GM23338 (cell line): ENCODE results near the gene NKAIN2. TPM values are rescaled to one million over a fixed set of nuclear protein-coding genes. Genes with fewer than 3 reads are reported as not detected.

Experiments used
- ATAC-seq: fragments of 200-7000 bp; cut with Tn5 transposase; 3 replicates; pipeline ENCODE4 v1.9.1; 2020
- DNase-seq: peaks from one replicate; pipeline ENCODE4 v3.0.0-alpha.2; 2015; ENCODE audit warnings: low spot score
- H2AFZ ChIP-seq: fragments of 200-600 bp; sonication (generic); 2 replicates; pipeline ENCODE4 v1.8.0; 2016; ENCODE audit warnings: antibody characterized with exemption, mild to moderate bottlenecking, moderate library complexity
- H3F3A ChIP-seq: fragments of 200-600 bp; sonication (generic); replicated peaks from 2 replicates; pipeline ENCODE4 v1.8.0; 2017; ENCODE audit warnings: antibody characterized with exemption, mixed run types, low read depth
- H3K27ac ChIP-seq: fragments of 200-600 bp; sonication (generic); 2 replicates; pipeline ENCODE4 v1.6.1; 2016; ENCODE audit warnings: low read depth
- H3K27me3 ChIP-seq: fragments of 200-600 bp; sonication (generic); 2 replicates; pipeline ENCODE4 v1.8.0; 2016; ENCODE audit warnings: mild to moderate bottlenecking, mixed run types, moderate library complexity; ENCODE audit not compliant: insufficient read depth
- H3K36me3 ChIP-seq: fragments of 200-600 bp; sonication (generic); 2 replicates; pipeline ENCODE4 v1.8.0; 2016; ENCODE audit warnings: mild to moderate bottlenecking; ENCODE audit not compliant: insufficient read depth
- H3K4me1 ChIP-seq: fragments of 200-600 bp; sonication (generic); 2 replicates; pipeline ENCODE4 v1.8.0; 2016; ENCODE audit warnings: mild to moderate bottlenecking, moderate library complexity; ENCODE audit not compliant: insufficient read depth
- H3K4me2 ChIP-seq: fragments of 200-600 bp; sonication (generic); 2 replicates; pipeline ENCODE4 v1.7.1; 2017; ENCODE audit warnings: mixed run types
- H3K4me3 ChIP-seq: fragments of 200-600 bp; sonication (generic); 2 replicates; pipeline ENCODE4 v1.6.1; 2016; ENCODE audit warnings: mixed run types
- H3K79me2 ChIP-seq: fragments of 200-600 bp; sonication (generic); replicated peaks from 2 replicates; pipeline ENCODE4 v1.8.0; 2017; ENCODE audit warnings: mild to moderate bottlenecking; ENCODE audit not compliant: insufficient read depth
- H3K9me2 ChIP-seq: fragments of 200-600 bp; sonication (generic); 2 replicates; pipeline ENCODE4 v1.8.0; 2017; ENCODE audit not compliant: insufficient read depth
- H4K20me1 ChIP-seq: fragments of 200-600 bp; sonication (generic); replicated peaks from 2 replicates; pipeline ENCODE4 v1.8.0; 2017; ENCODE audit warnings: mild to moderate bottlenecking; ENCODE audit not compliant: insufficient read depth
- H3K27ac Mint-ChIP-seq: 2 replicates; pipeline ENCODE4 v1.8.0; 2020; ENCODE audit warnings: inconsistent platforms, mild to moderate bottlenecking, moderate library complexity, mixed read lengths
- H3K27me3 Mint-ChIP-seq: 3 replicates; pipeline ENCODE4 v1.8.0; 2022; ENCODE audit warnings: low read depth, mild to moderate bottlenecking, moderate library complexity, mixed read lengths, inconsistent platforms; ENCODE audit not compliant: insufficient read depth, poor library complexity
- H3K36me3 Mint-ChIP-seq: 3 replicates; pipeline ENCODE4 v1.8.0; 2021; ENCODE audit warnings: low read depth, mild to moderate bottlenecking, inconsistent platforms, moderate library complexity, mixed read lengths
- H3K4me1 Mint-ChIP-seq: 3 replicates; pipeline ENCODE4 v1.8.0; 2020; ENCODE audit warnings: mild to moderate bottlenecking, inconsistent platforms, mixed read lengths
- H3K4me3 Mint-ChIP-seq: 3 replicates; pipeline ENCODE4 v1.8.0; 2021; ENCODE audit warnings: moderate library complexity, mild to moderate bottlenecking, inconsistent platforms, mixed read lengths
- H3K9me3 Mint-ChIP-seq: 3 replicates; pipeline ENCODE4 v1.8.0; 2020; ENCODE audit warnings: moderate library complexity, mild to moderate bottlenecking, inconsistent platforms, mixed read lengths
- CREB1 ChIP-seq: fragments of 250-450 bp; sonication (Bioruptor Pico); IDR thresholded peaks from 2 replicates; pipeline ENCODE4 v1.5.0; 2020; ENCODE audit warnings: low read depth, mild to moderate bottlenecking, moderate library complexity
- CTCF ChIP-seq, 2 experiments: fragments of 200-600 bp in 1 of 2; sonication (generic) in 1 of 2; conservative IDR thresholded peaks; 2 replicates each; pipeline versions ENCODE4 v1.5.1 to v1.6.1; 2016 to 2017; ENCODE audit warnings: antibody characterized with exemption in 2 of 2, low read depth in 2 of 2, mild to moderate bottlenecking in 2 of 2, moderate library complexity in 1 of 2
- EZH2phosphoT487 ChIP-seq: fragments of 200-600 bp; sonication (generic); IDR thresholded peaks from one replicate; pipeline ENCODE4 v1.8.1; 2018; ENCODE audit warnings: antibody characterized with exemption; ENCODE audit not compliant: unreplicated experiment
- NANOG ChIP-seq: IDR thresholded peaks from 2 replicates; pipeline ENCODE4 v1.6.1; 2016; ENCODE audit warnings: antibody characterized with exemption, borderline replicate concordance
- POLR2AphosphoS5 ChIP-seq: IDR thresholded peaks from 2 replicates; pipeline ENCODE4 v1.6.1; 2016; ENCODE audit warnings: antibody characterized with exemption, low read depth
- REST ChIP-seq: IDR thresholded peaks from one replicate; pipeline ENCODE4 v1.6.1; 2018; ENCODE audit warnings: antibody characterized with exemption; ENCODE audit not compliant: unreplicated experiment
- STAT1 ChIP-seq: IDR thresholded peaks from one replicate; pipeline ENCODE4 v1.6.1; 2016; ENCODE audit warnings: antibody characterized with exemption; ENCODE audit not compliant: unreplicated experiment
- ZNF462 ChIP-seq: fragments of 250-450 bp; sonication (Bioruptor Pico); IDR thresholded peaks from 2 replicates; pipeline ENCODE4 v1.5.0; 2020; ENCODE audit warnings: mild to moderate bottlenecking, moderate library complexity
- polyA plus RNA-seq: library from polyadenylated mRNA; unstranded; fragments of >200 nt; fragmentation: Nextera tagmentation; extraction: Ambion mirVana; gene quantifications from 2 replicates; pipeline ENCODE4 v1.2.1, GENCODE V29; 2016
- total RNA-seq: library from RNA; depleted of rRNA; stranded (reverse); fragments of >200 nt; shearing (Covaris generic); gene quantifications from 2 replicates; pipeline ENCODE4 v1.2.3, GENCODE V29; 2014

NKAIN2 gene
- total and polyA plus RNA-seq, 2 experiments from 2014 or later: 0.39 to 1.1 TPM

- Histone ChIP-seq H3K4me2 (no peak overlapping the region), H3F3A (no peaks in the 10 kb centered on the region), H3K4me1 (no peaks in the 10 kb centered on the region), H3K27ac (no peak overlapping the region), H3K27me3 (no peaks in the 10 kb centered on the region), H3K4me3 (no peak overlapping the region), H2AFZ (no peak overlapping the region), H3K36me3 (no peaks in the 10 kb centered on the region), H4K20me1 (no peaks in the 10 kb centered on the region), H3K9me2 (no peaks in the 10 kb centered on the region), H3K79me2 (no peaks in the 10 kb centered on the region)
- Mint-ChIP-seq H3K4me1 (no peaks in the 10 kb centered on the region), H3K9me3 (no peaks in the 10 kb centered on the region), H3K27ac (no peak overlapping the region), H3K36me3 (no peaks in the 10 kb centered on the region), H3K4me3 (no peak overlapping the region), H3K27me3 (no peaks in the 10 kb centered on the region)
- TF ChIP-seq ZNF462 (CRISPR knock-in tag) (no peak), STAT1 (no peak), CREB1 (CRISPR knock-in tag) (no peak), POLR2AphosphoS5 (no peak), NANOG (no peak), EZH2phosphoT487 (no peak), CTCF (conservative IDR thresholded peaks at IDR 0.05; ENCODE audit: low read depth in 2 of 2) (no peak), REST (no peak)
- no peak for ATAC-seq
- DNase-seq: no peak
Observed at GRCh38 chr6:124205921-124206320, 402.3 kb downstream of the NKAIN2 start.
